ENCODE measurements around the gene KCNN4.
"Not testable (repeated sequence)": the region's sequence is repeated elsewhere in the genome, so short reads cannot be mapped to it uniquely, and the experiment has no call there.

KCNN4 gene

GRCh38 chr19:43780706-43781525, at the start of gene KCNN4:
TSS of gene KCNN4 (minus strand) at chr19:43780973. CDS start at chr19:43780861, 112 bp downstream.
- peak; percentile 86 for DNase-seq (ENCODE audit: low read depth)
- H3K4me3 ChIP-seq (ENCODE audit: low read length), result no peak within 1 kb of the TSS
- no peak for TF ChIP-seq CTCF (IDR thresholded peaks at IDR 0.05; ENCODE audit: insufficient read depth, low read depth, low read length, missing control alignments)

GRCh38 chr19:43826787-43827754, 46.3 kb upstream of the KCNN4 start, which contains the start of gene ZNF283:
TSS of gene ZNF283 (plus strand) at chr19:43827321. CDS start at chr19:43833505, 6,184 bp downstream.
- peak within 1 kb of the TSS; percentile 68 for H3K4me3 ChIP-seq (ENCODE audit: low read length)
- no peak for TF ChIP-seq CTCF (IDR thresholded peaks at IDR 0.05; ENCODE audit: insufficient read depth, low read depth, low read length, missing control alignments)
- DNase-seq (ENCODE audit: low read depth), result peak; percentile 93

- not testable (repeated sequence) for H3K4me3 ChIP-seq (ENCODE audit: low read length)
- DNase-seq (ENCODE audit: low read depth), result peak; percentile 49
Observed at GRCh38 chr19:43824572-43824971, 43.8 kb upstream of the KCNN4 start.

DNA sequence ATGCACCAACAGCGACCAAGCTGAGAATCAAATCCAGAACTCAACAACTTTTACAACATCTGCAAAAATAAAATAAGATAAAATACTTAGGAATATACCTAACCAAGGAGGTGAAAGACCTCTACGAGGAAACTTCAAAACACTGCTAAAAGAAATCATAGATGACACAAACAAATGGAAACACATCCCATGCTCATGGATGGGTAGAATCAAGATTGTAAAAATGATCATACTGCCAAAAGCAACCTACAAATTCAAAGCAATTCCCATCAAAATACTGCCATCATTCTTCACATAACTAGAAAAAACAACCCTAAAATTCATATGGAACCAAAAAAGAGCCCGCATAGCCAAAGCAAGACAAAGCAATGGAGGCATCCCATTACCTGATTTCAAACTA, 43.1 kb upstream of the KCNN4 start:
- H3K4me3 ChIP-seq (ENCODE audit: low read length); DNase-seq (ENCODE audit: low read depth): not testable (repeated sequence)

GRCh38 chr19:43820884-43821215, 40.1 kb upstream of the KCNN4 start:
- no peak for DNase-seq (ENCODE audit: low read depth)
- peak overlapping the region; percentile 61 for H3K4me3 ChIP-seq (ENCODE audit: low read length)
- TF ChIP-seq CTCF (IDR thresholded peaks at IDR 0.05; ENCODE audit: insufficient read depth, low read depth, low read length, missing control alignments), result no peak

DNA sequence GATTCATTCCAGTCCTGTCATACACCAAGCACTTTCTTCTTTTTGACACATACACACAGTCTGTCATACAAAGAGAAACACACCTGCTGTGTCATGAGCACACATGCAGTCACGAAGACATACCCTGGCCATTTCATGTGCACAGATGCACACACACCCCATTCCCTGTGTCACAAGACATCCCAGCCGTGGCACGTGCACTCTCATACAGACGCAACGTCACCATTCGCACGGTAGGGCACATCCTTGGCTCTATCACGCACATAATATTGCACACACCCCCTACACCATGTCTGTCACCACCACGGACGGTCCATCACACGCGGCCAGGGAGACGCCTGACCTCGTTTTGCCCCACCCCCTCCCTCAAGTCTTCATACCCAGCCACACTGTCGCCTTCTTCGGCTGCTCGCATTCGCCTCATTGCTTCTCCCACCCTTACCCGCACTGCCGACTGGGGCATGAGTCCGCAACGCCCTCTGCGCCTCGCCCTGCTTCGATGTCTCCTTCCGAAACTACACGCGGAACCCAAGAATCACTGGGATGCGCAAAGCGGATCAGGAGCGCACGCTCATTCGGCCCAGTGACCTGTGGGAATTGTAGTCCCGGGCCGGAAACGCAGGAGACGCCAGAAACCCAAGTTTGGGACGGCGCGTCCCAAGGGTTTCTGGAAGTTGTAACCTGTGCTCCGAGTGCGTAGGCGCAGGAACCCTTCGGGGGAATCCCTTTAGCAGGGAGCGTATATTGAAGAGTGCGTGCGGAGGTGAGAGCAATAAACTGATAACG, 39.5 kb upstream of the KCNN4 start:
- H3K4me3 ChIP-seq (ENCODE audit: low read length), result peak overlapping the region; percentile 61
- peak; percentile 62 for DNase-seq (ENCODE audit: low read depth)
- TF ChIP-seq CTCF (IDR thresholded peaks at IDR 0.05; ENCODE audit: insufficient read depth, low read depth, low read length, missing control alignments), result peak; percentile 3

GRCh38 chr19:43818500-43818899, 37.7 kb upstream of the KCNN4 start:
- peak; percentile 94 for DNase-seq (ENCODE audit: low read depth)
- H3K4me3 ChIP-seq (ENCODE audit: low read length), result no peak overlapping the region
- no peak for TF ChIP-seq CTCF (IDR thresholded peaks at IDR 0.05; ENCODE audit: insufficient read depth, low read depth, low read length, missing control alignments)

DNA sequence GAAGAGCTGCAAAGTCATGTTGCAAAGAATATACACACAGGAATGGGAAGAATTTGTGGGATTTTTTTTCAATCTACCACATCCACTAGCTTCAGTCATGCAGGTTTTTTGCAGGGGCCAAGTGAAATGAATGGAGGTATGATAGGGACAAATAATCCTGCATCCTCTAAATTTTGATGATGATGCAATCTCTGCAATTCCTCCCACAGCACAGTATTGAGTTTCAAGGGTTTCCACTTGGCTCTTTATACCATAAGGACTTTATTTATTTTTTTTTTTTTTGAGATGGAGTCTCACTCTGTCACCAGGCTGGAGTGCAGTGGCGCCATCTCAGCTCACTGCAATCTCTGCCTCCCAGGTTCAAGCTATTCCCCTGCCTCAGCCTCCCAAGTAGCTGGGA, 36.7 kb upstream of the KCNN4 start:
- not testable (repeated sequence) for H3K4me3 ChIP-seq (ENCODE audit: low read length); DNase-seq (ENCODE audit: low read depth)

All from epithelial cell of esophagus (primary cell).